Esophagus squamous epithelium (tissue), 4 donors: ENCODE results near the gene IL1RL2.

Experiments used
- CTCF ChIP-seq, 6 experiments: fragments of 450-650 bp in 4 of 6; fragments of 200-600 bp in 2 of 6; sonication (generic) in 2 of 6; IDR thresholded peaks; one replicate each; pipeline ENCODE4 v1.5.1; 2016 to 2019; ENCODE audit warnings: antibody characterized with exemption in 6 of 6, mild to moderate bottlenecking in 4 of 6, moderate library complexity in 4 of 6
- POLR2A ChIP-seq, 4 donors: fragments of 450-650 bp; IDR thresholded peaks; one replicate each; pipeline ENCODE4 v1.6.1; 2017; ENCODE audit warnings: antibody characterized with exemption in 4 of 4, mild to moderate bottlenecking in 4 of 4, moderate library complexity in 3 of 4

GRCh38 chr2:102193074-102193473 is 6.3 kb downstream of the IL1RL2 start:
- TF ChIP-seq CTCF (IDR thresholded peaks at IDR 0.05) = no peak
- no peak for TF ChIP-seq POLR2A (IDR thresholded peaks at IDR 0.05)
